GM12891 (cell line): ENCODE data around the gene FTO.

Experiments used
- PAX5 ChIP-seq: IDR thresholded peaks from 2 replicates; pipeline ENCODE4 v1.6.1; 2011; ENCODE audit warnings: low read length, moderate library complexity, mild to moderate bottlenecking; ENCODE audit not compliant: insufficient read depth, severe bottlenecking
- POLR2A ChIP-seq: IDR thresholded peaks from 2 replicates; pipeline ENCODE4 v1.6.1; 2011; ENCODE audit warnings: low read depth, low read length, control low read depth
- POLR2AphosphoS5 ChIP-seq: IDR thresholded peaks from 2 replicates; pipeline ENCODE4 v1.6.1; 2011; ENCODE audit warnings: low read depth, low read length, control low read depth

- TF ChIP-seq POLR2AphosphoS5 (no peak), POLR2A (no peak), PAX5 (no peak)
Observed at GRCh38 chr16:53872248-53873221, 168.6 kb downstream of the FTO start.
